ENCODE data around the gene TAB2. TPM values are rescaled to one million over a fixed set of nuclear protein-coding genes. Genes with fewer than 3 reads are reported as not detected.
A peak's percentile ranks its signal among the peaks of the same experiment; 100 is the strongest.

Gene TAB2
- total and polyA plus RNA-seq, 2 donors (not counting 1 experiment from before 2014, with no cell fraction given): 31.6 to 88.5 TPM

GRCh38 chr6:149456311-149457021 is 139.0 kb downstream of the TAB2 start:
- H4K20me1 ChIP-seq (ENCODE audit: control insufficient read depth, insufficient read depth, low read length, poor library complexity, severe bottlenecking): peaks cover 33% of the 10 kb centered on the region
- peaks cover 10 to 94% of the 10 kb centered on the region in 2 experiments for H3K36me3 ChIP-seq (replicated peaks in 1 of 2; ENCODE audit: control extremely low read depth in 1 of 2, control insufficient read depth in 1 of 2, extremely low read depth in 1 of 2, insufficient read depth in 2 of 2, low read length in 1 of 2)
- no peak overlapping the region for H3K4me3 Mint-ChIP-seq
- no peak overlapping the region for H3K4me2 ChIP-seq (replicated peaks; ENCODE audit: low read depth, low read length, poor library complexity, severe bottlenecking)
- H3K9me3 ChIP-seq (ENCODE audit: control extremely low read depth in 1 of 3, control insufficient read depth in 2 of 3, insufficient read depth in 1 of 3, low read length in 2 of 3): peaks cover 0 to 6% (median 0%) of the 10 kb centered on the region in 3 donors
- ChIA-PET CTCF (interaction anchor here (0.7 to 3.5 kb wide), 4 partner anchors 10 to 1004 kb away, joined by 3 to 14 read pairs (median 5); no protein-coding TSS in a partner anchor), POLR2A (interaction anchor here (0.7 kb wide), 1 partner anchor 67 kb away, joined by 3 read pairs; no protein-coding TSS in a partner anchor)
- no peak for ATAC-seq (ENCODE audit: low read depth)
- H3K27ac Mint-ChIP-seq: no peak overlapping the region
- no peaks in the 10 kb centered on the region for H3K9me3 Mint-ChIP-seq (ENCODE audit: insufficient read depth)
- no peak overlapping the region for H3K9ac ChIP-seq (ENCODE audit: low read length)
- no peaks in the 10 kb centered on the region for H3K27me3 ChIP-seq (replicated peaks in 1 of 4; ENCODE audit: control extremely low read depth in 1 of 4, control insufficient read depth in 3 of 4, insufficient read depth in 4 of 4, low read length in 3 of 4)
- WGBS (ENCODE audit: insufficient coverage): 98% methylated on average over 45 of the region's 49 CpGs
- peaks cover 53% of the 10 kb centered on the region for H3K79me2 ChIP-seq (ENCODE audit: control insufficient read depth, insufficient read depth, low read length)
- no peaks in the 10 kb centered on the region for H3K27me3 Mint-ChIP-seq
- H2AFZ ChIP-seq (ENCODE audit: insufficient read depth, low read depth, low read length, poor library complexity, severe bottlenecking): no peak overlapping the region
- no peak for TF ChIP-seq CTCF (IDR thresholded peaks at IDR 0.05)
- TF ChIP-seq EZH2 (IDR thresholded peaks at IDR 0.05; ENCODE audit: borderline replicate concordance, insufficient read depth, low read depth, low read length, poor library complexity, severe bottlenecking): no peak
- DNase-seq: no peak
- no peak overlapping the region for H3K4me3 ChIP-seq (ENCODE audit: control extremely low read depth in 1 of 5, extremely low read depth in 1 of 5, insufficient read depth in 1 of 5, low read depth in 2 of 5, low read length in 4 of 5)
- intact Hi-C loops (cut with micrococcal nuclease): no loop called here
- no peak overlapping the region for H3K27ac ChIP-seq (ENCODE audit: low read length in 2 of 2)
- H3K4me1 Mint-ChIP-seq: peaks cover 12% of the 10 kb centered on the region
- H3K4me1 ChIP-seq (ENCODE audit: control insufficient read depth in 2 of 2, insufficient read depth in 2 of 2, low read length in 2 of 2): no peaks in the 10 kb centered on the region

- Histone ChIP-seq H3K4me3 (ENCODE audit: control extremely low read depth in 1 of 5, extremely low read depth in 1 of 5, insufficient read depth in 1 of 5, low read depth in 2 of 5, low read length in 4 of 5) (no peak overlapping the region), H3K27ac (ENCODE audit: low read length in 2 of 2) (no peak overlapping the region), H3K4me2 (replicated peaks; ENCODE audit: low read depth, low read length, poor library complexity, severe bottlenecking) (no peak overlapping the region), H4K20me1 (ENCODE audit: control insufficient read depth, insufficient read depth, low read length, poor library complexity, severe bottlenecking) (peaks cover 40% of the 10 kb centered on the region), H2AFZ (ENCODE audit: insufficient read depth, low read depth, low read length, poor library complexity, severe bottlenecking) (no peak overlapping the region), H3K79me2 (ENCODE audit: control insufficient read depth, insufficient read depth, low read length) (peaks cover 57% of the 10 kb centered on the region), H3K9me3 (ENCODE audit: control extremely low read depth in 1 of 3, control insufficient read depth in 2 of 3, insufficient read depth in 1 of 3, low read length in 2 of 3) (peaks cover 0 to 4% (median 0%) of the 10 kb centered on the region in 3 donors), H3K27me3 (replicated peaks in 1 of 4; ENCODE audit: control extremely low read depth in 1 of 4, control insufficient read depth in 3 of 4, insufficient read depth in 4 of 4, low read length in 3 of 4) (no peaks in the 10 kb centered on the region), H3K9ac (ENCODE audit: low read length) (no peak overlapping the region), H3K4me1 (ENCODE audit: control insufficient read depth in 2 of 2, insufficient read depth in 2 of 2, low read length in 2 of 2) (no peaks in the 10 kb centered on the region), H3K36me3 (replicated peaks in 1 of 2; ENCODE audit: control extremely low read depth in 1 of 2, control insufficient read depth in 1 of 2, extremely low read depth in 1 of 2, insufficient read depth in 2 of 2, low read length in 1 of 2) (peaks cover 9 to 94% of the 10 kb centered on the region in 2 experiments)
- Mint-ChIP-seq H3K9me3 (ENCODE audit: insufficient read depth) (no peaks in the 10 kb centered on the region), H3K4me1 (peaks cover 16% of the 10 kb centered on the region), H3K4me3 (no peak overlapping the region), H3K27me3 (no peaks in the 10 kb centered on the region), H3K27ac (peak overlapping the region; percentile 46)
- no peak for ATAC-seq (ENCODE audit: low read depth)
- TF ChIP-seq EZH2 (IDR thresholded peaks at IDR 0.05; ENCODE audit: borderline replicate concordance, insufficient read depth, low read depth, low read length, poor library complexity, severe bottlenecking) (no peak), CTCF (IDR thresholded peaks at IDR 0.05) (no peak)
- WGBS (ENCODE audit: insufficient coverage): 100% methylated on average over 1 of the region's 7 CpGs
- intact Hi-C loops (cut with micrococcal nuclease): no loop called here
- DNase-seq: no peak
- POLR2A ChIA-PET: interaction anchor here (0.6 to 0.7 kb wide), 2 partner anchors 12 to 23 kb away, joined by 3 to 6 read pairs; no protein-coding TSS in a partner anchor
- CTCF ChIA-PET: interaction anchor here (9.2 kb wide), 1 partner anchor 59 kb away, joined by 65 read pairs; no protein-coding TSS in a partner anchor
Observed at GRCh38 chr6:149457316-149457884, 139.9 kb downstream of the TAB2 start.
